A549 (cell line): ENCODE results near the gene SYTL1.

Experiments used
- CTCF ChIP-seq: fragments of >200 bp; sonication (Bioruptor Twin); formaldehyde crosslinking; IDR thresholded peaks from 3 replicates; pipeline ENCODE4 v1.5.1; 2016
- EP300 ChIP-seq, 2 experiments: fragments of >200 bp; sonication (Bioruptor Twin); formaldehyde crosslinking; IDR thresholded peaks; 2 replicates in 1 of 2; 3 replicates in 1 of 2; pipeline ENCODE4 v1.6.1; 2016 to 2017
- HOXA7 ChIP-seq: fragments of 250-450 bp; sonication (Bioruptor Pico); IDR thresholded peaks from 2 replicates; pipeline ENCODE4 v1.5.0; 2020; ENCODE audit warnings: mild to moderate bottlenecking, moderate library complexity
- KDM1A ChIP-seq: fragments of 200-600 bp; sonication (generic); IDR thresholded peaks from 2 replicates; pipeline ENCODE4 v1.6.1; 2016; ENCODE audit warnings: low read depth, mild to moderate bottlenecking
- NR3C1 ChIP-seq: fragments of >200 bp; sonication (Bioruptor Twin); formaldehyde crosslinking; IDR thresholded peaks from 3 replicates; pipeline ENCODE4 v1.6.1; 2017
- POLR2A ChIP-seq: IDR thresholded peaks from 2 replicates; pipeline ENCODE4 v1.6.1; 2012; ENCODE audit warnings: mild to moderate bottlenecking, low read length

- TF ChIP-seq KDM1A (no peak), POLR2A (no peak), EP300 (IDR thresholded peaks at IDR 0.05) (no peak), CTCF (no peak), NR3C1 (no peak), HOXA7 (CRISPR knock-in tag) (no peak)
Observed at GRCh38 chr1:27301582-27302199, 40.1 kb upstream of the SYTL1 start.
